SK-N-SH (cell line): ENCODE data around the gene MATN1. TPM values are rescaled to one million over a fixed set of nuclear protein-coding genes. Genes with fewer than 3 reads are reported as not detected.
A peak's percentile ranks its signal among the peaks of the same experiment; 100 is the strongest.

Source experiments
- CTCF ChIA-PET: fragments of 300-600, 350-600 bp; formaldehyde crosslinking; extraction: SDS; loops from one replicate; lab custom pipeline; 2021; lab: Yijun Ruan, JAX
- POLR2A ChIA-PET: fragments of 350-600 bp; sonication (Branson Sonifier 250); formaldehyde crosslinking; extraction: SDS; loops from one replicate; lab custom pipeline; 2020; ENCODE audit warnings: antibody characterized with exemption, inconsistent platforms; lab: Yijun Ruan, JAX
- DNase-seq: peaks from one replicate; pipeline ENCODE4 v3.0.0; 2012
- H2AFZ ChIP-seq: fragments of 200-600 bp; sonication (generic); 2 replicates; pipeline ENCODE4 v1.8.1; 2016; ENCODE audit warnings: antibody characterized with exemption, mild to moderate bottlenecking, low read depth
- H3F3A ChIP-seq: fragments of 200-600 bp; sonication (generic); replicated peaks from 2 replicates; pipeline ENCODE3; 2016; ENCODE audit warnings: antibody characterized with exemption, mild to moderate bottlenecking; ENCODE audit not compliant: insufficient read depth
- H3K27ac ChIP-seq, 2 experiments: fragments of 200-500 bp in 1 of 2; fragments of 200-600 bp in 1 of 2; sonication (Bioruptor generic) in 1 of 2; sonication (generic), shearing (Covaris generic) in 1 of 2; 2 replicates each; pipeline versions ENCODE4 v1.5.1 to v1.6.1; 2014 to 2016; ENCODE audit warnings: low read depth in 2 of 2, inconsistent platforms in 1 of 2, low read length in 1 of 2, mild to moderate bottlenecking in 1 of 2, mixed read lengths in 1 of 2
- H3K27me3 ChIP-seq: fragments of 200-600 bp; sonication (generic), shearing (Covaris generic); 2 replicates; pipeline ENCODE4 v1.6.1; 2016; ENCODE audit warnings: mixed run types; ENCODE audit not compliant: insufficient read depth
- H3K36me3 ChIP-seq, 2 experiments: fragments of 200-500 bp in 1 of 2; fragments of 200-600 bp in 1 of 2; sonication (Bioruptor generic) in 1 of 2; sonication (generic) in 1 of 2; replicated peaks in 1 of 2; 2 replicates each; pipeline versions ENCODE3 to v1.5.1; 2014 to 2016; ENCODE audit warnings: low read length in 1 of 2, mild to moderate bottlenecking in 1 of 2; ENCODE audit not compliant: insufficient read depth in 2 of 2, control insufficient read depth in 1 of 2
- H3K4me1 ChIP-seq, 2 experiments: fragments of 200-500 bp in 1 of 2; fragments of 200-600 bp in 1 of 2; sonication (Bioruptor generic) in 1 of 2; sonication (generic), shearing (Covaris generic) in 1 of 2; 2 replicates each; pipeline versions ENCODE4 v1.5.1 to v1.6.1; 2014 to 2016; ENCODE audit warnings: low read depth in 1 of 2, low read length in 1 of 2, mixed run types in 1 of 2; ENCODE audit not compliant: insufficient read depth in 2 of 2, control insufficient read depth in 1 of 2
- H3K4me2 ChIP-seq: fragments of 200-600 bp; sonication (generic), shearing (Covaris generic); 2 replicates; pipeline ENCODE4 v1.6.1; 2017; ENCODE audit warnings: mixed run types
- H3K4me3 ChIP-seq, 2 experiments: fragments of 200-500 bp in 1 of 2; fragments of 200-600 bp in 1 of 2; sonication (Bioruptor generic) in 1 of 2; sonication (generic), shearing (Covaris generic) in 1 of 2; 2 replicates each; pipeline versions ENCODE4 v1.5.1 to v1.8.1; 2014 to 2016; ENCODE audit warnings: low read depth in 2 of 2, inconsistent platforms in 1 of 2, low read length in 1 of 2, mild to moderate bottlenecking in 1 of 2, mixed read lengths in 1 of 2, moderate library complexity in 1 of 2
- H3K79me2 ChIP-seq: fragments of 200-600 bp; sonication (generic); 2 replicates; pipeline ENCODE4 v1.8.1; 2017; ENCODE audit warnings: mild to moderate bottlenecking; ENCODE audit not compliant: insufficient read depth
- H3K9ac ChIP-seq: fragments of 200-600 bp; sonication (generic); 2 replicates; pipeline ENCODE4 v1.6.1; 2017; ENCODE audit warnings: mixed run types
- H3K9me2 ChIP-seq: fragments of 200-600 bp; sonication (generic); 2 replicates; pipeline ENCODE4 v1.6.1; 2017; ENCODE audit warnings: mixed run types
- H3K9me3 ChIP-seq: fragments of 200-600 bp; sonication (generic); 2 replicates; pipeline ENCODE4 v1.6.1; 2017; ENCODE audit warnings: mixed run types, mild to moderate bottlenecking, moderate library complexity
- H4K20me1 ChIP-seq: fragments of 200-600 bp; sonication (generic); 2 replicates; pipeline ENCODE4 v1.6.1; 2017; ENCODE audit warnings: mild to moderate bottlenecking, mixed run types; ENCODE audit not compliant: insufficient read depth
- CHD2 ChIP-seq: fragments of 150-350 bp; IDR thresholded peaks from 2 replicates; pipeline ENCODE4 v1.6.1; 2018; ENCODE audit warnings: low read length; ENCODE audit not compliant: partially characterized antibody
- ELF1 ChIP-seq: IDR thresholded peaks from 2 replicates; pipeline ENCODE4 v1.4.0; 2012
- EP300 ChIP-seq, 2 experiments: IDR thresholded peaks; 2 replicates each; pipeline versions ENCODE4 v1.4.0 to v1.6.1; 2012; ENCODE audit warnings: borderline replicate concordance in 1 of 2, low read depth in 1 of 2, low read length in 1 of 2
- FOSL2 ChIP-seq: IDR thresholded peaks from 2 replicates; pipeline ENCODE4 v1.4.0; 2012; ENCODE audit warnings: low read depth, mild to moderate bottlenecking, moderate library complexity, borderline replicate concordance
- FOXM1 ChIP-seq: IDR thresholded peaks from 2 replicates; pipeline ENCODE4 v1.4.0; 2012; ENCODE audit warnings: low read depth, mild to moderate bottlenecking
- GABPA ChIP-seq: IDR thresholded peaks from 2 replicates; pipeline ENCODE4 v1.4.0; 2012; ENCODE audit warnings: low read depth, mild to moderate bottlenecking
- NFIC ChIP-seq: IDR thresholded peaks from 2 replicates; pipeline ENCODE4 v1.4.0; 2012; ENCODE audit warnings: borderline replicate concordance
- RAD21 ChIP-seq: IDR thresholded peaks from 2 replicates; pipeline ENCODE4 v1.6.1; 2012; ENCODE audit warnings: mild to moderate bottlenecking, low read length
- RCOR1 ChIP-seq: fragments of 150-350 bp; IDR thresholded peaks from 2 replicates; pipeline ENCODE4 v1.6.1; 2017; ENCODE audit warnings: antibody characterized with exemption, low read length
- RFX5 ChIP-seq: IDR thresholded peaks from 2 replicates; pipeline ENCODE4 v1.6.1; 2012; ENCODE audit warnings: mild to moderate bottlenecking, improper control_type of control experiment, low read length
- RXRA ChIP-seq: IDR thresholded peaks from 2 replicates; pipeline ENCODE4 v1.4.0; 2012; ENCODE audit warnings: low read depth, mild to moderate bottlenecking, borderline replicate concordance
- SIN3A ChIP-seq: IDR thresholded peaks from 2 replicates; pipeline ENCODE4 v1.6.1; 2012; ENCODE audit warnings: low read depth, mild to moderate bottlenecking, low read length, moderate library complexity, borderline replicate concordance
- TEAD4 ChIP-seq: IDR thresholded peaks from 2 replicates; pipeline ENCODE4 v1.4.0; 2012; ENCODE audit warnings: mild to moderate bottlenecking, borderline replicate concordance; ENCODE audit not compliant: insufficient read depth
- WGBS: methylation state at CpG from one replicate; pipeline ENCODE4 v1.1.6; 2017; ENCODE audit warnings: low lambda C conversion rate; 5-methylcytosine and 5-hydroxymethylcytosine counted together
- polyA plus RNA-seq, 3 experiments: library from polyadenylated mRNA; depleted of rRNA; stranded (reverse); fragments of >200 nt; gene quantifications; 2 replicates each; pipeline ENCODE4 v1.2.3, GENCODE V29; 2012
- TF ChIP-seq, protein P1 (sequence below): fragments of 200-600 bp; sonication (generic); IDR thresholded peaks from 2 replicates; pipeline ENCODE4 v1.6.1; 2017; ENCODE audit warnings: antibody characterized with exemption, mild to moderate bottlenecking, moderate library complexity
- TF ChIP-seq, protein P2 (sequence below): IDR thresholded peaks from 2 replicates; pipeline ENCODE4 v1.4.0; 2012; ENCODE audit warnings: low read depth, borderline replicate concordance
- TF ChIP-seq, protein P3 (sequence below): IDR thresholded peaks from 2 replicates; pipeline ENCODE4 v1.4.0; 2012; ENCODE audit warnings: low read depth
- TF ChIP-seq, protein P4 (sequence below): fragments of 150-350 bp; IDR thresholded peaks from 2 replicates; pipeline ENCODE4 v1.6.1; 2017; ENCODE audit warnings: antibody characterized with exemption, low read length, low read depth, borderline replicate concordance

MATN1 gene
- polyA plus RNA-seq, 1 of the 3 experiments (the other 2 are of a cell fraction) = 0.23 TPM

DNA sequence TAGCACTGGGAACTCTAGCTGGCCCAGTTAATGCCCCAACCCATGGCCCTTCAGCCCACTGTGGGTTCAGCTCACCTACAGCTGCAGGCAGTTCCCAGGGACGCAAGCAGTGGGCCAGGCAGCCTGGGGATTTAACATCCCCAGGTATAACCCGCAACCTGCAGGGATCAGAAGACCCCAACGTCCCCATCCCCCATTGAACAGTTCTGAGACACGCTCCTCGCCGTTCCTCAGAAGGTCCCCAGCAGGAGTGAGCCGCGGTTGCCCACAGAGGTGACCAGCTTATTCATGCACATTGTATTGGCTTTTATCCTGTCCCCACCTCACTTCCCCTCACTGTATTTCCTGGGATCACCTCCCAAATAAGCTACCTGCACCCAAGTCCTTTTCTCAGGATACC lies 5.0 kb upstream of the MATN1 start:
- WGBS = 74% methylated on average over 7 of the region's 8 CpGs
- Histone ChIP-seq H3K27ac (peak overlapping the region in 1 of 2 experiments; percentile 46; a peak in 1 of 4 replicates), H3K27me3 (no peaks in the 10 kb centered on the region), H3K4me2 (peak overlapping the region; percentile 37; the same call in 1 of the 2 replicates), H2AFZ (no peak overlapping the region), H3F3A (peaks cover 11% of the 10 kb centered on the region), H3K4me1 (peaks cover 6% of the 10 kb centered on the region in 2 experiments; a peak in 3 of 4 replicates), H3K79me2 (no peaks in the 10 kb centered on the region), H3K36me3 (peaks cover 0 to 9% of the 10 kb centered on the region in 2 experiments), H3K9me2 (no peaks in the 10 kb centered on the region), H3K9me3 (no peaks in the 10 kb centered on the region), H3K9ac (no peak overlapping the region), H3K4me3 (no peak overlapping the region), H4K20me1 (no peaks in the 10 kb centered on the region)
- CTCF ChIA-PET = interaction anchor here (0.8 to 14.9 kb wide), 7 partner anchors 9 to 183 kb away, joined by 3 to 377 read pairs (median 11); no protein-coding TSS in a partner anchor
- DNase-seq = no peak
- no peak for TF ChIP-seq EP300 (IDR thresholded peaks at IDR 0.05; ENCODE audit: borderline replicate concordance in 1 of 2, low read depth in 1 of 2, low read length in 1 of 2)
- TF ChIP-seq TEAD4 = no peak
- TF ChIP-seq RCOR1 = no peak
- TF ChIP-seq, protein P1, sequence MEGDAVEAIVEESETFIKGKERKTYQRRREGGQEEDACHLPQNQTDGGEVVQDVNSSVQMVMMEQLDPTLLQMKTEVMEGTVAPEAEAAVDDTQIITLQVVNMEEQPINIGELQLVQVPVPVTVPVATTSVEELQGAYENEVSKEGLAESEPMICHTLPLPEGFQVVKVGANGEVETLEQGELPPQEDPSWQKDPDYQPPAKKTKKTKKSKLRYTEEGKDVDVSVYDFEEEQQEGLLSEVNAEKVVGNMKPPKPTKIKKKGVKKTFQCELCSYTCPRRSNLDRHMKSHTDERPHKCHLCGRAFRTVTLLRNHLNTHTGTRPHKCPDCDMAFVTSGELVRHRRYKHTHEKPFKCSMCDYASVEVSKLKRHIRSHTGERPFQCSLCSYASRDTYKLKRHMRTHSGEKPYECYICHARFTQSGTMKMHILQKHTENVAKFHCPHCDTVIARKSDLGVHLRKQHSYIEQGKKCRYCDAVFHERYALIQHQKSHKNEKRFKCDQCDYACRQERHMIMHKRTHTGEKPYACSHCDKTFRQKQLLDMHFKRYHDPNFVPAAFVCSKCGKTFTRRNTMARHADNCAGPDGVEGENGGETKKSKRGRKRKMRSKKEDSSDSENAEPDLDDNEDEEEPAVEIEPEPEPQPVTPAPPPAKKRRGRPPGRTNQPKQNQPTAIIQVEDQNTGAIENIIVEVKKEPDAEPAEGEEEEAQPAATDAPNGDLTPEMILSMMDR = no peak
- no peak for TF ChIP-seq SIN3A
- no peak for TF ChIP-seq GABPA
- no peak for TF ChIP-seq RAD21
- TF ChIP-seq, protein P2, sequence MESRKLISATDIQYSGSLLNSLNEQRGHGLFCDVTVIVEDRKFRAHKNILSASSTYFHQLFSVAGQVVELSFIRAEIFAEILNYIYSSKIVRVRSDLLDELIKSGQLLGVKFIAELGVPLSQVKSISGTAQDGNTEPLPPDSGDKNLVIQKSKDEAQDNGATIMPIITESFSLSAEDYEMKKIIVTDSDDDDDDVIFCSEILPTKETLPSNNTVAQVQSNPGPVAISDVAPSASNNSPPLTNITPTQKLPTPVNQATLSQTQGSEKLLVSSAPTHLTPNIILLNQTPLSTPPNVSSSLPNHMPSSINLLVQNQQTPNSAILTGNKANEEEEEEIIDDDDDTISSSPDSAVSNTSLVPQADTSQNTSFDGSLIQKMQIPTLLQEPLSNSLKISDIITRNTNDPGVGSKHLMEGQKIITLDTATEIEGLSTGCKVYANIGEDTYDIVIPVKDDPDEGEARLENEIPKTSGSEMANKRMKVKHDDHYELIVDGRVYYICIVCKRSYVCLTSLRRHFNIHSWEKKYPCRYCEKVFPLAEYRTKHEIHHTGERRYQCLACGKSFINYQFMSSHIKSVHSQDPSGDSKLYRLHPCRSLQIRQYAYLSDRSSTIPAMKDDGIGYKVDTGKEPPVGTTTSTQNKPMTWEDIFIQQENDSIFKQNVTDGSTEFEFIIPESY = no peak
- TF ChIP-seq RFX5 = no peak
- no peak for TF ChIP-seq FOSL2
- TF ChIP-seq, protein P3, sequence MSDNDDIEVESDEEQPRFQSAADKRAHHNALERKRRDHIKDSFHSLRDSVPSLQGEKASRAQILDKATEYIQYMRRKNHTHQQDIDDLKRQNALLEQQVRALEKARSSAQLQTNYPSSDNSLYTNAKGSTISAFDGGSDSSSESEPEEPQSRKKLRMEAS = no peak
- no peak for TF ChIP-seq NFIC
- no peak for TF ChIP-seq RXRA
- POLR2A ChIA-PET = no interaction called here

DNA sequence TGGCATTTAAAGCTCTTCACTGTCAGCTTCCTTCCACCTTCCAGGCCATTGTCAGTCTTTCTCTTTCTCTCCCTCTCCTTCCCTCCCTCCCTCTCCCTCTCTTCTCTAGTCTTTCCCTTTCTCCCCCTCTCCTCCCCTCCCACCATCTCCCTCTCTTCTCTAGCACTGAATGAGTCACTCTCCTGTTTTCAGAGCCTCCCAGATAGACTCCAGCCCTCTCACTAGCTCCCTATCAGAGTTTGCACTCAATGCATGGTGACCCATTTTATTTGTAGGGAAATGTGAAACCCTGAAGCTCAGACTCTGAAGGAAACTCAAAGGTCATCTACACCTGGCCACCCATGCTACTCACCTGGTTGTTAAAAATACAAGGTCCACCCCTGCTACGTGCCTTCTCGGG lies 4.4 kb upstream of the MATN1 start:
- Histone ChIP-seq H3K9me3 (no peaks in the 10 kb centered on the region), H3K27me3 (no peaks in the 10 kb centered on the region), H3K9ac (no peak overlapping the region), H3K27ac (peak overlapping the region in 1 of 2 experiments; percentile 46; a peak in 1 of 4 replicates), H2AFZ (no peak overlapping the region), H3K4me3 (no peak overlapping the region), H3K4me2 (peak overlapping the region; percentile 37; the same call in 1 of the 2 replicates), H3F3A (peaks cover 11% of the 10 kb centered on the region), H3K36me3 (peaks cover 0 to 9% of the 10 kb centered on the region in 2 experiments), H4K20me1 (no peaks in the 10 kb centered on the region), H3K79me2 (no peaks in the 10 kb centered on the region), H3K4me1 (peaks cover 6% of the 10 kb centered on the region in 2 experiments; a peak in 3 of 4 replicates), H3K9me2 (no peaks in the 10 kb centered on the region)
- ChIA-PET CTCF (interaction anchor here (0.8 to 14.9 kb wide), 6 partner anchors 9 to 184 kb away, joined by 3 to 377 read pairs (median 22); no protein-coding TSS in a partner anchor), POLR2A (interaction anchor here (1.2 kb wide), 1 partner anchor 9 kb away, joined by 7 read pairs; no protein-coding TSS in a partner anchor)
- WGBS = no CpG with 5 or more reads among the region's 2 CpGs
- no peak for DNase-seq
- peak; percentile 74; the same call in 1 of the 2 replicates for TF ChIP-seq FOSL2
- TF ChIP-seq, protein P4, sequence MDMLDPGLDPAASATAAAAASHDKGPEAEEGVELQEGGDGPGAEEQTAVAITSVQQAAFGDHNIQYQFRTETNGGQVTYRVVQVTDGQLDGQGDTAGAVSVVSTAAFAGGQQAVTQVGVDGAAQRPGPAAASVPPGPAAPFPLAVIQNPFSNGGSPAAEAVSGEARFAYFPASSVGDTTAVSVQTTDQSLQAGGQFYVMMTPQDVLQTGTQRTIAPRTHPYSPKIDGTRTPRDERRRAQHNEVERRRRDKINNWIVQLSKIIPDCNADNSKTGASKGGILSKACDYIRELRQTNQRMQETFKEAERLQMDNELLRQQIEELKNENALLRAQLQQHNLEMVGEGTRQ = no peak
- no peak for TF ChIP-seq ELF1
- no peak for TF ChIP-seq CHD2
- TF ChIP-seq, protein P3 = no peak
- TF ChIP-seq RXRA = no peak
- TF ChIP-seq, protein P1 = no peak
- no peak for TF ChIP-seq FOXM1
- TF ChIP-seq RCOR1 = no peak
